WTC11 (cell line): ENCODE data around the gene NEK10.

Experiments used
- CREB1 ChIP-seq: sonication (generic); formaldehyde crosslinking; IDR thresholded peaks from 2 replicates; pipeline ENCODE4 v1.8.0; 2023; ENCODE audit warnings: mild to moderate bottlenecking, missing genetic modification reagents
- MYBL2 ChIP-seq: sonication (generic); formaldehyde crosslinking; IDR thresholded peaks from 2 replicates; pipeline ENCODE4 v1.8.1; 2023; ENCODE audit warnings: mild to moderate bottlenecking, moderate library complexity, missing genetic modification reagents
- SMAD4 ChIP-seq: sonication (generic); formaldehyde crosslinking; IDR thresholded peaks from 2 replicates; pipeline ENCODE4 v1.8.0; 2022; ENCODE audit warnings: mild to moderate bottlenecking, missing genetic modification reagents
- TEAD4 ChIP-seq: sonication (generic); formaldehyde crosslinking; IDR thresholded peaks from 2 replicates; pipeline ENCODE4 v1.8.0; 2022; ENCODE audit warnings: mild to moderate bottlenecking, missing genetic modification reagents
- ZNF317 ChIP-seq: sonication (generic); formaldehyde crosslinking; IDR thresholded peaks from 2 replicates; pipeline ENCODE4 v1.8.1; 2023; ENCODE audit warnings: low read depth, mild to moderate bottlenecking, moderate library complexity, missing genetic modification reagents, borderline replicate concordance
- ZNF416 ChIP-seq: fragments of 250-450 bp; sonication (Bioruptor Pico); IDR thresholded peaks from 2 replicates; pipeline ENCODE4 v1.9.0; 2021; ENCODE audit warnings: mild to moderate bottlenecking, inconsistent platforms
- TF ChIP-seq, protein P1 (sequence below): sonication (generic); formaldehyde crosslinking; IDR thresholded peaks from 2 replicates; pipeline ENCODE4 v1.8.1; 2022; ENCODE audit warnings: mild to moderate bottlenecking, missing genetic modification reagents, moderate library complexity, borderline replicate concordance
- TF ChIP-seq, protein P2 (sequence below): fragments of 200-600 bp; IDR thresholded peaks from 2 replicates; pipeline ENCODE4 v1.8.0; 2022; ENCODE audit warnings: antibody characterized with exemption
- TF ChIP-seq, protein P3 (sequence below): sonication (generic); formaldehyde crosslinking; IDR thresholded peaks from 2 replicates; pipeline ENCODE4 v1.8.0; 2022; ENCODE audit warnings: mild to moderate bottlenecking, missing genetic modification reagents
- TF ChIP-seq, protein P4 (sequence below): sonication (generic); formaldehyde crosslinking; conservative IDR thresholded peaks from 2 replicates; pipeline ENCODE4 v1.8.1; 2022; ENCODE audit warnings: mild to moderate bottlenecking, missing genetic modification reagents
- TF ChIP-seq, protein P5 (sequence below): sonication (generic); formaldehyde crosslinking; IDR thresholded peaks from 2 replicates; pipeline ENCODE4 v1.8.0; 2022; ENCODE audit warnings: mild to moderate bottlenecking, missing genetic modification reagents
- TF ChIP-seq, protein P6 (sequence below): sonication (generic); formaldehyde crosslinking; IDR thresholded peaks from 2 replicates; pipeline ENCODE4 v1.8.0; 2022; ENCODE audit warnings: mild to moderate bottlenecking, missing genetic modification reagents

DNA sequence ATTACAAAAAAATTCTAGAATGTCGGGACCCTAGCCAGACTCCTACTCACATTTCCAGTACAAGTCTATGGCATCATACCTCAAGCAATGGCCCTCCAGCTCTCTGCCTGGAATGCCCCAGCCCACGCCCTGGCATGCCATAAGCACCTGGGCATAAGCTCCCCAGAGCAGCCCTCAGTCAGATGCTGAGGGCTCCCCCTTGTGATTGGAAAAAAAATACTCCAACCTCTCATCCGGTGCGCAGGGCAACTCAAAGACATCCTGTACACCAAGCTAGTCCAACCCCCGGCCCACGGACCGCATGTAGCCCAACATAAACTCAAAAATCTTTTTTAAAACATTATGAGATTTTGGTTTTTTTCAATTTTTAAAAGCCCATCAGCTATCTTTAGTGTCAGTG is 115.4 kb downstream of the NEK10 start:
- TF ChIP-seq SMAD4 (CRISPR knock-in tag) (no peak), ZNF317 (no peak), TEAD4 (CRISPR knock-in tag) (no peak), MYBL2 (CRISPR knock-in tag) (no peak), CREB1 (CRISPR knock-in tag) (no peak), ZNF416 (CRISPR knock-in tag) (no peak)
- TF ChIP-seq, protein P1, sequence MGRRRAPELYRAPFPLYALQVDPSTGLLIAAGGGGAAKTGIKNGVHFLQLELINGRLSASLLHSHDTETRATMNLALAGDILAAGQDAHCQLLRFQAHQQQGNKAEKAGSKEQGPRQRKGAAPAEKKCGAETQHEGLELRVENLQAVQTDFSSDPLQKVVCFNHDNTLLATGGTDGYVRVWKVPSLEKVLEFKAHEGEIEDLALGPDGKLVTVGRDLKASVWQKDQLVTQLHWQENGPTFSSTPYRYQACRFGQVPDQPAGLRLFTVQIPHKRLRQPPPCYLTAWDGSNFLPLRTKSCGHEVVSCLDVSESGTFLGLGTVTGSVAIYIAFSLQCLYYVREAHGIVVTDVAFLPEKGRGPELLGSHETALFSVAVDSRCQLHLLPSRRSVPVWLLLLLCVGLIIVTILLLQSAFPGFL (CRISPR knock-in tag) = no peak
- TF ChIP-seq, protein P2, sequence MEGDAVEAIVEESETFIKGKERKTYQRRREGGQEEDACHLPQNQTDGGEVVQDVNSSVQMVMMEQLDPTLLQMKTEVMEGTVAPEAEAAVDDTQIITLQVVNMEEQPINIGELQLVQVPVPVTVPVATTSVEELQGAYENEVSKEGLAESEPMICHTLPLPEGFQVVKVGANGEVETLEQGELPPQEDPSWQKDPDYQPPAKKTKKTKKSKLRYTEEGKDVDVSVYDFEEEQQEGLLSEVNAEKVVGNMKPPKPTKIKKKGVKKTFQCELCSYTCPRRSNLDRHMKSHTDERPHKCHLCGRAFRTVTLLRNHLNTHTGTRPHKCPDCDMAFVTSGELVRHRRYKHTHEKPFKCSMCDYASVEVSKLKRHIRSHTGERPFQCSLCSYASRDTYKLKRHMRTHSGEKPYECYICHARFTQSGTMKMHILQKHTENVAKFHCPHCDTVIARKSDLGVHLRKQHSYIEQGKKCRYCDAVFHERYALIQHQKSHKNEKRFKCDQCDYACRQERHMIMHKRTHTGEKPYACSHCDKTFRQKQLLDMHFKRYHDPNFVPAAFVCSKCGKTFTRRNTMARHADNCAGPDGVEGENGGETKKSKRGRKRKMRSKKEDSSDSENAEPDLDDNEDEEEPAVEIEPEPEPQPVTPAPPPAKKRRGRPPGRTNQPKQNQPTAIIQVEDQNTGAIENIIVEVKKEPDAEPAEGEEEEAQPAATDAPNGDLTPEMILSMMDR = no peak
- TF ChIP-seq, protein P3, sequence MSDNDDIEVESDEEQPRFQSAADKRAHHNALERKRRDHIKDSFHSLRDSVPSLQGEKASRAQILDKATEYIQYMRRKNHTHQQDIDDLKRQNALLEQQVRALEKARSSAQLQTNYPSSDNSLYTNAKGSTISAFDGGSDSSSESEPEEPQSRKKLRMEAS = no peak
- TF ChIP-seq, protein P4, sequence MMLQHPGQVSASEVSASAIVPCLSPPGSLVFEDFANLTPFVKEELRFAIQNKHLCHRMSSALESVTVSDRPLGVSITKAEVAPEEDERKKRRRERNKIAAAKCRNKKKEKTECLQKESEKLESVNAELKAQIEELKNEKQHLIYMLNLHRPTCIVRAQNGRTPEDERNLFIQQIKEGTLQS (CRISPR knock-in tag) = no peak
- TF ChIP-seq, protein P5, sequence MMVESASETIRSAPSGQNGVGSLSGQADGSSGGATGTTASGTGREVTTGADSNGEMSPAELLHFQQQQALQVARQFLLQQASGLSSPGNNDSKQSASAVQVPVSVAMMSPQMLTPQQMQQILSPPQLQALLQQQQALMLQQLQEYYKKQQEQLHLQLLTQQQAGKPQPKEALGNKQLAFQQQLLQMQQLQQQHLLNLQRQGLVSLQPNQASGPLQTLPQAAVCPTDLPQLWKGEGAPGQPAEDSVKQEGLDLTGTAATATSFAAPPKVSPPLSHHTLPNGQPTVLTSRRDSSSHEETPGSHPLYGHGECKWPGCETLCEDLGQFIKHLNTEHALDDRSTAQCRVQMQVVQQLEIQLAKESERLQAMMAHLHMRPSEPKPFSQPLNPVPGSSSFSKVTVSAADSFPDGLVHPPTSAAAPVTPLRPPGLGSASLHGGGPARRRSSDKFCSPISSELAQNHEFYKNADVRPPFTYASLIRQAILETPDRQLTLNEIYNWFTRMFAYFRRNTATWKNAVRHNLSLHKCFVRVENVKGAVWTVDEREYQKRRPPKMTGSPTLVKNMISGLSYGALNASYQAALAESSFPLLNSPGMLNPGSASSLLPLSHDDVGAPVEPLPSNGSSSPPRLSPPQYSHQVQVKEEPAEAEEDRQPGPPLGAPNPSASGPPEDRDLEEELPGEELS (CRISPR knock-in tag) = no peak
- TF ChIP-seq, protein P6, sequence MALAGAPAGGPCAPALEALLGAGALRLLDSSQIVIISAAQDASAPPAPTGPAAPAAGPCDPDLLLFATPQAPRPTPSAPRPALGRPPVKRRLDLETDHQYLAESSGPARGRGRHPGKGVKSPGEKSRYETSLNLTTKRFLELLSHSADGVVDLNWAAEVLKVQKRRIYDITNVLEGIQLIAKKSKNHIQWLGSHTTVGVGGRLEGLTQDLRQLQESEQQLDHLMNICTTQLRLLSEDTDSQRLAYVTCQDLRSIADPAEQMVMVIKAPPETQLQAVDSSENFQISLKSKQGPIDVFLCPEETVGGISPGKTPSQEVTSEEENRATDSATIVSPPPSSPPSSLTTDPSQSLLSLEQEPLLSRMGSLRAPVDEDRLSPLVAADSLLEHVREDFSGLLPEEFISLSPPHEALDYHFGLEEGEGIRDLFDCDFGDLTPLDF (CRISPR knock-in tag) = no peak
